Activated CD4-positive, alpha-beta T cell treated with anti-CD3 and anti-CD28 coated beads, Interleukin-10, Interleukin-2, amounts not matched to agents 100 ng/mL and 50 ng/mL, durations not matched to agents 16 hours and 8 hours (primary cell): Measurements from ENCODE around the gene ASGR1.
"Not testable (repeated sequence)": the region's sequence is repeated elsewhere in the genome, so short reads cannot be mapped to it uniquely, and the experiment has no call there.

Source experiments
- DNase-seq: peaks from one replicate; pipeline ENCODE4 v3.0.0-alpha.2; 2020

The ASGR1 gene

DNA sequence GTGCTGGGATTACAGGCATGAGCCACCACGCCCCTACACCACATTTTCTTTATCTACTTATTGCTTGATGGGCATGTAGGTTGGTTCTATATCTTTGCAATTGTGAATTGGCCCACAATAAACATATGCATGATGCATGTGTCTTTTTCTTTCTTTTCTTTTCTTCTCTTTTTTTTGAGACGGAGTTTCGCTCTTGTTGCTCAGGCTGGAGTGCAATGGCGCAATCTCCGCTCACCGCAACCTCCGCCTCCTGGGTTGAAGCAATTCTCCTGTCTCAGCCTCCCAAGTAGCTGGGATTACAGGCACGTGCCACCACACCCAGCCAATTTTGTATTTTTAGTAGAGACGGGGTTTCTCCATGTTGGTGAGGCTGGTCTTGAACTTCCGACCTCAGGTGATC, 20.7 kb downstream of the ASGR1 start:
- DNase-seq = not testable (repeated sequence)

GRCh38 chr17:7156342-7156940, 22.7 kb downstream of the ASGR1 start:
- DNase-seq = no peak

- DNase-seq = peak; percentile 41
Observed at GRCh38 chr17:7147772-7148171, 31.4 kb downstream of the ASGR1 start.

DNA sequence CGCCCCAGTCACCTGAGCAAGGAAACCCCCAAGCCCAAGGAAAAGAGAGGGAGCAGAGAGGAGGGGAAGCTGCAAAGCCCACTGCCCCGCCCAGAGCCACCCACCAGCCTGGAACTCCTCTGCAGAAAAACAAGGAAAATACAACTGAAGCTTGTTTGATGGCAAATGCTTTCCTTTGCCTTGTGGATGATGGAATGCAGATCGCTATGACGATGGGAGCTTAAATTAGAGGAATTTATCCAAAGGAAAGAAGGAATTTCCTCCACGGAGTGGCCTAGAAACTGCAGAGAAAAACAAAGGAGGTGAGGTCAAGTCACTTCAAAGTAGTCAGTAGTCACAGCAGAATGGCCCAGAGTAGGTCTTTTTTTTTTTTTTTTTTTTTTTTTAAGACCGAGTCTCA, 33.1 kb downstream of the ASGR1 start:
- DNase-seq = no peak

DNA sequence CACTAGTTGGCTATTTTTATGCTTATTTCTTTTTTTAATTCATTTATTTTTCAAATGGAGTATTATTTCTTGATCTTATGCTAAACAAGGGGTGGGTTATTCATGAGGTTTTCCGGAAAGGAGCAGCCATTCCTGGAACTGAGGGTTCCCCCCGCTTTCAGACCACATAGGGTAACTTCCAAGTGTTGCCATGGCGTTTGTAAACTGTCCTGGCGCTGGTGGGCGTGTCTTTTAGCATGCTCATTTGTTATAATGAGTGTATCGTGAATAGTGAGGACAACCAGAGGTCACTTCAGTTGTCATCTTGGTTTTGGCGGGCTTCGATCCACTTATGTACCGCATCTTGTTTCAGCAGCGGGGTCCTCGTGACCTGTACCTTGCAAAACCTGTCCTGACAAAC, 35.0 kb downstream of the ASGR1 start:
- DNase-seq = no peak

- no peak for DNase-seq
Observed at GRCh38 chr17:7141824-7142223, 37.3 kb downstream of the ASGR1 start.

DNA sequence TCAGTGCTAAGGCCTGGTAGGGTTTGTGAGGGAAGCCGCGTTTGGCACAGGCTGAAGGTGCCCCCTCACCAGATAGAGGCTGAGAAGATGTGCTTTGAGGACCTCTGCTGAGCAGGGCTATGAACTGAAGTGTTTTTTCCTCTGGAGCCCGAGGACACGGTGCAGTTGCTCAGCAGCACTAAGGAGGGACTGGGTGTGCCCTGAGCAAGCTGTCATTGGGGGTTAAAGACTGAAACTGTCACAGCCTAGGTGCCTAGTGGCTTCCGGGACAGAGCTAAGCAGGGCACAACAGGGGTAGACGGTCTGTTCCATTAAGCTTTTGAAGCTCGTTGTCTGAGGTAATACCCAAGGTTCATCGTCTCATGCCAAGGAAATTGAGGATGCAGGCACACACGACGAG, 39.8 kb downstream of the ASGR1 start:
- no peak for DNase-seq

GRCh38 chr17:7138800-7139381, 40.3 kb downstream of the ASGR1 start:
- no peak for DNase-seq

DNA sequence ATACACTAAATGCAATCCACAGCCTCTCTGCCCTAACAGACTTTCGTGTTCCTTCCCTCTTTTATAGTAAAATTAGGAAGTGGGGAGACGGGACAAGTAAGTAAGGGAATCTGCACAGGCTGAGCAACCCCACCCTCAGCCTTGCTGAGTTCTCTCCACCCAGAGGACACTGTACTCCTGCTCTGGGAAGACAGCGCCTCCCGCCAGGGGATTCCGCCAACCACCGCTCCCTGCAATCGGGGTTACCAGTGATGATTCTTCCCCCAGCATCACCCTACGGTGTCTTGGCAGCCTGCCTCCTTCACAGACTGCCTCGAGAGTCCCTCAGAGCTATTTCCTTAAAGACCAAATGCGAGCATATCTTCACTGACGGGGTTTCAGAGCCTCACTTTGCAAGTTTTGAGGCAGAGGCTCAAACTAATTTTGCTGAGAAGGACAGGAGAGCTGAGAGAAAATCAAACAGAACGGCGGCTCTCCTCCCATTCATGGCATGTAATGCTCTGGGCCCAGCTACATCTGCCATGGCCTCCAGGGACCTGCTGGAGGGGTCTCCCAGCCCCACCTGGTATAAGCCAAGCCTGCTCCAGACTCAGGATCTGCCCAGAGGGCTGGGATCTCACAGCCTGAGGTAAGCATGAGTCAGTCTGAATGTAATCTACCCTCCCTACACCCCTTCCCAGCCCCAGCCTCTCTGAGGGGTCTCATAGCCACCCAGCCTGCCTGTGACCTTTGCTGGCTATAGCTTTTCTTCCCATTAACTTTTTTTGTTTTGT, 41.8 kb downstream of the ASGR1 start:
- DNase-seq = no peak

GRCh38 chr17:7136266-7136877, 42.8 kb downstream of the ASGR1 start:
- DNase-seq = peak; percentile 74

DNA sequence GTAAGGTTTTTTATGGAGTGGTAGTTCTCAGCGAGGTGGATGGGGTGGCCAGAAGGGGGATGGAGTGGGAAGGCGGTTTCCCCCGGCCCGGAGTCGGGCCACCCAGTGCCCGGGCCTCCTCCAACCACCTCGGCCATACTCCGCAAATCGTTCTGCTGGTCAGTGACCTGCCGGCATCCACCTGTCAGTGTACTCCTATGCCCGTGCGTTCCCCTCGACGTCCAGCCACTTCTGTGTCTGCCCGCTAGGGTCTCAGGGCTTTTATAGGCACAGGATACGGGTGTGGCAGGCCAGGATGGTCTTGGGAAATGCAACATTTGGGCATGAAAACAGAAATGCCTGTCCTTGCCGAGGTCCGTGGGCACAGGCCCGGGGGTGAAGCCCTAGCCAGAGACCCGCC, 45.3 kb downstream of the ASGR1 start:
- no peak for DNase-seq

- peak; percentile 49 for DNase-seq
Observed at GRCh38 chr17:7133424-7133823, 45.7 kb downstream of the ASGR1 start.

GRCh38 chr17:7132511-7133094, 46.6 kb downstream of the ASGR1 start:
- DNase-seq = peak; percentile 81

DNA sequence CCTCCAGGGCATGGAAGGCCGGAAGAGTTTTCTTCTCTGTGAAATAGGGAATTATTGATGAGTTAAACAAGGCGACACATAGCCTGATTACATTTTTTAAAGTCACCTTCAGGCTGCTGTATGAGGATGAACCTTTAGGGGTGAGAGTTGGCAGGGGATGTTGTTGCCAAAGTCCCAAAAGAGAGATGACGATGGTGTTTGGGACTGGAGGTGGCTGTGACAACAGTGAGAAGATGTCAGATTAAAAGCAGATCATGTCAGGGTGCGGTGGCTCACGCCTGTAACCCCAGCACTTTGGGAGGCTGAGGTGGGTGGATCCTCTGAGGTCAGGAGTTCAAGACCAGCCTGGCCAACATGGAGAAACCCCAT, 47.8 kb downstream of the ASGR1 start:
- no peak for DNase-seq

DNA sequence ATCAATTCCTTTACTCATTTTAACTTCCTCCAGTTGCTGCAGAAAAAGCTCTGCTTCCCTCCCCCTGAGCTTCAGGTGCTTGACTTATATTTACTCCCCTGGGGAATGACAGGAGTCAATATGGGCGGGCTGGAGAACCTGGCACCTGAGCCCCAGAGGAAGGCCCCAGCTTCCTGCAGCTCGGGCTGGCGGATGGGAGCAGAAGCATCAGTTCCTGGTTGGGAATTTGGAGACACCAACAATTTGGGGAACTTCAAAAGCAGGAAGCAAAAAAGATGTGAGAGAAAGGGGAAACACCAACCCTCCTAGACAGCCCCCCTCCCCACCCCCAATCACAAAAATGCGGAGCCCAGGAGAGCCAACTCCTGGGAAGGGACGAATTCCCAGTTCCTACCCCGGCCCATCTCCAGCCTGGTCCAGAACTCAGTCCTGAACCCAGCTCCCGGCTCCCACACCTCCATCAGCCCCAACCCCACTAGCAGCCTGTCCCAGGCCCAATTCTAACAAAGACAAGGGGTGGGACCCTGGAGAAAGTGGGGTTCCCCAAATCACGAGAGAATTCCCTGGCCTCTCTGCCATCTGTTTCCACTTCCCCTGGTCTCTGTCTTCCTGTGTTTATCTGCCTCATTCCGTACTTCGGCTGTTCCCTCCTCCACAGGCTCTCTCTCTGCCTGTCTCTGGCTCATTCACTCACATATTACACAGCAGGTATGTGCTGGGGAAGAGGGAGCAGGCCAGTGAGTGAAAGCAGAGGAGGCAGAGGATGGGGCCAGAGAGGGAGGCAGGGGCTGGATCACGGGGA, 48.3 kb downstream of the ASGR1 start:
- DNase-seq = no peak

GRCh38 chr17:7129311-7129710, 49.9 kb downstream of the ASGR1 start:
- DNase-seq = no peak

DNA sequence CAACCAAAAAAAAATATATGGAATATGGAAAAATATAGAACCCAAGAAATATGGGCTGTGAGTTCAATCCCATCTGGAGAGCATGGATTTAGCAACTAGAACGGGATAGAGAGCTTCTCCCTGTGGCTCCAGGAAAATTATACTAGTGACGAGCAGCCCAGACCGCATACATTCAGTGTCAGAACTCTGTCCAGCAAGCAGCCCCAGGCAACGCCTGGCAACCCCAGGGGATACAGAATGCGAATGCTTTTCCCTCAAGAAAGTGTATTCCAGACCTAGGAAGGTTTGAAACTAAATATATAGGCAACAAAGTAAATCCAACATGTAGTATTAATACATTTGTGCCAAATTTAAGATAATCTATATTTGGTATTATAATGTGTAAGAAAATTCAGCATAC, 51.0 kb downstream of the ASGR1 start:
- DNase-seq = no peak

- DNase-seq = not testable (repeated sequence)
Observed at GRCh38 chr17:7127501-7127900, 51.7 kb downstream of the ASGR1 start.

GRCh38 chr17:7126386-7126785, 52.8 kb downstream of the ASGR1 start:
- DNase-seq = not testable (repeated sequence)

DNA sequence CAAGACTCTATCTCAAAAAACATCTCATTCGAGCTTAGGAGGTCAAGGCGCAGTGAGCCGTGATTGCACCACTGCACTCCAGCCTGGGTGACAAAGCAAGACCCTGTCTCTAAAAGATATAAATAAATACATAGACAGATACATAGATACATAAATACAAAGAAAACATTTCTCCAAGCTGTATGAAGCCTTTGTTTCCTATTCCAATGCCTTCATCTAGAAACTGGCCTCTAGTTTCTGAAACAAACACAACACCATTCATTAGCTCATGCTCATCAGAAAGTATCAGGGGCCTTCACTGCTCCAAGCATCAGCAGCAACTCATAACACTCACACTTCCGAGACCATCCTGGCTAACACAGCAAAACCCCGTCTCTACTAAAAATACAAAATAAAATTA, 54.2 kb downstream of the ASGR1 start:
- no peak for DNase-seq

- no peak for DNase-seq
Observed at GRCh38 chr17:7123844-7124243, 55.3 kb downstream of the ASGR1 start.
